Cardiac fibroblast (primary cell): ENCODE data around the gene FAM110D.
A peak's percentile ranks its signal among the peaks of the same experiment; 100 is the strongest.

ENCODE experiments used
- DNase-seq, 2 donors: peaks; one replicate each; pipeline versions ENCODE4 v3.0.0 to v3.0.0-alpha.2; 2010; ENCODE audit warnings: low read depth in 2 of 2
- H3K4me3 ChIP-seq, 2 donors: replicated peaks in 1 of 2; 1 replicate in 1 of 2; 2 replicates in 1 of 2; pipeline ENCODE4 v1.5.1; 2011; ENCODE audit warnings: low read depth in 2 of 2, low read length in 2 of 2, mild to moderate bottlenecking in 2 of 2, moderate library complexity in 1 of 2
- CTCF ChIP-seq: IDR thresholded peaks from one replicate; pipeline ENCODE4 v1.5.1; 2011; ENCODE audit warnings: low read depth, mild to moderate bottlenecking, low read length, inconsistent platforms

Gene FAM110D

GRCh38 chr1:26145960-26146294 lies 13.0 kb upstream of the FAM110D start:
- no peak for DNase-seq
- H3K4me3 ChIP-seq = no peak overlapping the region
- TF ChIP-seq CTCF = no peak

DNA sequence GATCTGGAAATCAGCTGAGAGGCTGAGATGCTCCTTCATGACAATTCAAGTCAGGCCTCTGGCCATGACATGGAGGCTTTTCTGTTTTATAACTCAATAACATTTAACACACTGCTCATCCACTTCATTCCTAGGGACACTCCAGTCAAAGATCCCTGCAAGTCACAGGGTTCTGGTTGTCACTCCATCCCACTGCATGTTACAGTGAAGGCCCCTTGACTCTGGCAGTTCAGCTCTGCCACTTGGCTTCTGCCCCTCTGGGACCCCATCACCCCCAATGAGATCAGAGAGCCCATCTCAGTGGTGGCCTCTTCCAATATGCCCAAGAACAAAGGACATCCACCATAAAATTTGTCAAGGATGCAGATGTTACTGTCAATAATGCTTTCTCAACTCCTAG lies 10.0 kb upstream of the FAM110D start:
- DNase-seq = no peak
- no peak overlapping the region for H3K4me3 ChIP-seq
- no peak for TF ChIP-seq CTCF

- DNase-seq = peak in 1 of 2 donors; percentile 23
- no peak overlapping the region for H3K4me3 ChIP-seq
- no peak for TF ChIP-seq CTCF
Observed at GRCh38 chr1:26153966-26154532, 4.8 kb upstream of the FAM110D start.

GRCh38 chr1:26154750-26155149 lies 4.1 kb upstream of the FAM110D start:
- H3K4me3 ChIP-seq = no peak overlapping the region
- no peak for DNase-seq
- TF ChIP-seq CTCF = no peak

DNA sequence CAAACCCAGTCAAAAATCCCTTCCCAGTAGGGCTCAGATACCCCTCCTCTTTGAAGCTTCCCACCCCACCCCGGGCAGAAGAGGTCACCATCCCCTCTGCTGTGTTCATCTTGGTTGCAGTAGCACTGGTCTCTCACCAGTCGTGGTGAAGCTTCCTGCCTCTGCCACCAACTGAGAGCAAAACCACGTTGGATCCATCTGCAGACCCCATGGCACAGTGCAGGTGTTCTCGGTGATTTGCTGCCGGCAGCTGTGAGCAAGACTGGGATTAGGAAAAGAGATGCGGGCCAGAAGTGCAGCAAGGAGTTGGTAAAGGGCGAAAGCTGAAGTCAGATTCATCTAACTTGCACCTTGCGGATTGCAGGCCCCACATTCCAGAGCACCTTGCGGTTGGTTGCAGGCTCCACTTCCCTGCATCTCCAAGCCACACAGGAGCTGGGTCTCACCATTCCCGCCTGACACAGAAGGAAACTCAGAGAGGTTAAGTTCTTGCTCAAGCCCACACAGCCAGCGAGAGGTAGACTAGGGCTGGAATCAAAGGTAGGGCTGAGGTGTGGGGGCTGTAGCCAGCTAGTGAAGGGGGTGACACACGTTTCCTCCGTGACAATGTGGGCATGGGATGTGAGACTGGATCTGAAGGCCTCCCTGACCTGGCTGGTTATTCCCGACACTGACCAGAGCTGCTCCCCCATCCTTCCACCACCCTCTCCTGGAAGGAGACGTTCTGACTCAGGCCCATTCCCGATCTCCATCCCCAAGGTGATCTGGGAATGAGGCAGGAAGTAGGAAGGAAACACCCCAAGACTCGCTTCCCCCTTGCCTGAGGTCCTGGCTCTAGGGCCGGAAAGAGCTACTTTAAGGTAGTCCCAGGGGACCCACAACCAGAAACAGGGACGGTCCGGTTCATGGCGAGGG lies 3.3 kb upstream of the FAM110D start:
- no peak overlapping the region for H3K4me3 ChIP-seq
- no peak for DNase-seq

DNA sequence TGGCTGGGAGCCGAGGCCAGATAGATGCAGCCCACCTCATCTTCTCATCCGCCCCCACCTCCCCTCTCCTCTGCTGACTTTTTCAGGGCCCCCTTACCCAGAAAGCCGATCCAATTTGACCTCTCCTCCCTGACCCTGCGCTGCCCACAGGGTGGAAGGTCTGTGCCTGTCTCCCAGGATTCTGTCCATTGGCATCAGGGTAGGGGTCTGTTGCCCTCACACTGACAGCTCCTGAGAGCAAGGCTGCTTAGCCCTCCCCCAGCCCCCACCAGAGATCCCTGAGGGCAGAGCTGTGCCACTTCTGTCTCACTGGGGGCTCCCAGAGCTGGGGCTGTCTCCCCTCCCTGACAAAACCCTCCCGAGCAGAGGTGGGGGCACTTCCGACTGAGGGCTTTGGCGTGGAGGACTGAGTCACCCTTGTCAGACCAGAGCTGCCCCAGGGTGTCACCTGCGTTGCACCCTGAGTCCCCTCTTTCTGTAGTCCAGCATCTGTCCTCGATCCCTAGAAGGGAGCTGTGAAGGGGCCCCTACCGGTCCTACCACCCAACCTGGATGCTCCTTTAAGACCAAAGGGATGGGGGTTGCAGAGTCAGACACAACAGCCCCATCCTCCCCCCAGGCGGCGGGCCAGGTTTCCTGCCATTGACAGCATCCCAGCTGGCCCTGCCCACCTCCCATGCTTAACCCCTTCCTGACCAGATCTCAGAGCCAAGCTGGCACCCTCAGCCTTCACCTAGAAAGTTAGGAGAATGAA lies 2.4 kb upstream of the FAM110D start:
- no peak for DNase-seq
- TF ChIP-seq CTCF = no peak
- H3K4me3 ChIP-seq = no peak overlapping the region

More for the DNA sequence above, 3.3 kb upstream of the FAM110D start:
- TF ChIP-seq CTCF = no peak
